GM08714 (cell line): ENCODE data around the gene RNF212B.

Experiments used
- H3K4me3 ChIP-seq: fragments of 200-500 bp; sonication (Bioruptor generic); 2 replicates; pipeline ENCODE4 v1.5.1; 2014; ENCODE audit warnings: mild to moderate bottlenecking, low read length, inconsistent platforms
- ZNF274 ChIP-seq: IDR thresholded peaks from 2 replicates; pipeline ENCODE4 v1.6.1; 2012; ENCODE audit warnings: mild to moderate bottlenecking, low read depth, low read length

Gene RNF212B

GRCh38 chr14:23297611-23298277 lies 60.0 kb downstream of the RNF212B start:
- no peak overlapping the region for H3K4me3 ChIP-seq
- no peak for TF ChIP-seq ZNF274

GRCh38 chr14:23299211-23299957 lies 61.6 kb downstream of the RNF212B start:
- no peak for TF ChIP-seq ZNF274
- no peak overlapping the region for H3K4me3 ChIP-seq

- H3K4me3 ChIP-seq, result peak overlapping the region; percentile 95
Measured at GRCh38 chr14:23299986-23300686, 62.4 kb downstream of the RNF212B start.

GRCh38 chr14:23300687-23301223 lies 63.0 kb downstream of the RNF212B start:
- TF ChIP-seq ZNF274, result no peak
- H3K4me3 ChIP-seq, result peak overlapping the region; percentile 95

More at GRCh38 chr14:23299986-23300686, 62.4 kb downstream of the RNF212B start:
- TF ChIP-seq ZNF274, result no peak

GRCh38 chr14:23301288-23301968 lies 63.7 kb downstream of the RNF212B start:
- H3K4me3 ChIP-seq, result peak overlapping the region; percentile 95; the same call in 1 of the 2 replicates
- no peak for TF ChIP-seq ZNF274

GRCh38 chr14:23301969-23302289 lies 64.2 kb downstream of the RNF212B start:
- H3K4me3 ChIP-seq, result peak overlapping the region; percentile 65
- no peak for TF ChIP-seq ZNF274

GRCh38 chr14:23302290-23303225 lies 64.8 kb downstream of the RNF212B start, which contains the start of gene PPP1R3E:
Gene PPP1R3E, minus strand, starts transcription at chr14:23302859. Its CDS starts 283 bp downstream, at chr14:23302576.
- TF ChIP-seq ZNF274, result no peak
- peak within 1 kb of the TSS; percentile 65 for H3K4me3 ChIP-seq

GRCh38 chr14:23306412-23307145 lies 68.8 kb downstream of the RNF212B start, which contains the start of gene BCL2L2:
Gene BCL2L2, plus strand, starts transcription at chr14:23306833. Its CDS starts 935 bp downstream, at chr14:23307768.
- TF ChIP-seq ZNF274, result no peak
- H3K4me3 ChIP-seq, result peak within 1 kb of the TSS; percentile 69

GRCh38 chr14:23307146-23307530 lies 69.4 kb downstream of the RNF212B start:
- no peak for TF ChIP-seq ZNF274
- peak overlapping the region; percentile 69 for H3K4me3 ChIP-seq

- peak overlapping the region; percentile 69 for H3K4me3 ChIP-seq
- TF ChIP-seq ZNF274, result no peak
Measured at GRCh38 chr14:23307687-23308644, 70.2 kb downstream of the RNF212B start.
